Activated naive CD4-positive, alpha-beta T cell treated with anti-CD3 and anti-CD28 coated beads, Interleukin-2, amount 50 U/mL, for 72 hours (primary cell): Measurements from ENCODE around the gene SLC39A11. TPM values are rescaled to one million over a fixed set of nuclear protein-coding genes. Genes with fewer than 3 reads are reported as not detected.
A peak's percentile ranks its signal among the peaks of the same experiment; 100 is the strongest.

Source experiments
- ATAC-seq, 2 donors: fragments of 150-1000 bp; cut with Tn5 transposase; 2 replicates each; pipeline ENCODE4 v1.10.0; 2021; ENCODE audit warnings: mild to moderate bottlenecking in 2 of 2, moderate library complexity in 2 of 2
- DNase-seq, 2 donors: peaks; one replicate each; pipeline ENCODE4 v3.0.0; 2021 to 2022; ENCODE audit warnings: low spot score in 2 of 2
- H3K27ac Mint-ChIP-seq, 2 donors: one replicate each; pipeline ENCODE4 v1.8.0; 2022; ENCODE audit warnings: mild to moderate bottlenecking in 2 of 2, mixed read lengths in 2 of 2
- H3K36me3 Mint-ChIP-seq, 2 donors: one replicate each; pipeline ENCODE4 v1.8.0; 2022; ENCODE audit warnings: mixed read lengths in 2 of 2
- H3K9me3 Mint-ChIP-seq, 2 donors: one replicate each; pipeline ENCODE4 v1.8.0; 2022; ENCODE audit warnings: mixed read lengths in 2 of 2
- total RNA-seq, 2 donors: library from RNA; stranded (reverse); gene quantifications; one replicate each; pipeline ENCODE4 v1.2.3, GENCODE V29; 2022

Gene SLC39A11
- total RNA-seq, 2 donors from 2014 or later: 14.8 to 17.7 TPM

GRCh38 chr17:72691017-72691416, 401.5 kb downstream of the SLC39A11 start:
- H3K36me3 Mint-ChIP-seq: no peaks in the 10 kb centered on the region
- no peak overlapping the region for H3K27ac Mint-ChIP-seq
- no peaks in the 10 kb centered on the region for H3K9me3 Mint-ChIP-seq
- no peak for ATAC-seq
- no peak for DNase-seq

DNA sequence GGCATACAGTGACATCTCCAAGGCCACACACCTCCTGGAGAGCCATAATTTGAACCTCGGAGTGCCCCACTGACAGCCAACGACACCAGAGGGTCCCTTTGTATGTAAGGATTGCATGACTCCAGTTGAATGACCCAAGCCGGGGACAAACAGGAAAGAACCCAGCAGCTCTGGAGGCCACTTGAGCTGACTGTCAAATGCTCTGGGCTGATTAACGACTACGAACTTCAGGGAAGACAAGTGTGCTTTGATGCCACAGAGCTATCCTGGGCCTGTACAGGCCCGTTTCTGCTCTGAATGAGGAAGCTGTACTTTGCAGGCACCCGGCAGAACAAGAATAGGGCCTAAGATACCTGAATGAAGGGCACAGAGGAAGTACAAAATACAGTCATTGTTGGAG, 404.6 kb downstream of the SLC39A11 start:
- ATAC-seq (no peak), DNase-seq (no peak)
- Mint-ChIP-seq H3K27ac (no peak overlapping the region), H3K9me3 (no peaks in the 10 kb centered on the region), H3K36me3 (no peaks in the 10 kb centered on the region)

GRCh38 chr17:72684405-72685020, 408.0 kb downstream of the SLC39A11 start:
- peak overlapping the region in 1 of 2 donors; percentile 68 for H3K27ac Mint-ChIP-seq
- H3K9me3 Mint-ChIP-seq: peaks cover 0 to 5% of the 10 kb centered on the region in 2 donors
- peaks cover 6 to 8% of the 10 kb centered on the region in 2 donors for H3K36me3 Mint-ChIP-seq
- ATAC-seq (no peak), DNase-seq (no peak)

- Mint-ChIP-seq H3K36me3 (peaks cover 6 to 8% of the 10 kb centered on the region in 2 donors), H3K27ac (peak overlapping the region in 1 of 2 donors; percentile 68), H3K9me3 (peaks cover 0 to 8% of the 10 kb centered on the region in 2 donors)
- DNase-seq: no peak
- ATAC-seq: no peak
These were observed 408.7 kb downstream of the SLC39A11 start for GRCh38 chr17:72683506-72684404.

- Mint-ChIP-seq H3K27ac (no peak overlapping the region), H3K36me3 (peaks cover 6 to 8% of the 10 kb centered on the region in 2 donors), H3K9me3 (peaks cover 0 to 10% of the 10 kb centered on the region in 2 donors)
- DNase-seq (no peak), ATAC-seq (no peak)
These were observed 409.9 kb downstream of the SLC39A11 start for GRCh38 chr17:72682605-72683004.

DNA sequence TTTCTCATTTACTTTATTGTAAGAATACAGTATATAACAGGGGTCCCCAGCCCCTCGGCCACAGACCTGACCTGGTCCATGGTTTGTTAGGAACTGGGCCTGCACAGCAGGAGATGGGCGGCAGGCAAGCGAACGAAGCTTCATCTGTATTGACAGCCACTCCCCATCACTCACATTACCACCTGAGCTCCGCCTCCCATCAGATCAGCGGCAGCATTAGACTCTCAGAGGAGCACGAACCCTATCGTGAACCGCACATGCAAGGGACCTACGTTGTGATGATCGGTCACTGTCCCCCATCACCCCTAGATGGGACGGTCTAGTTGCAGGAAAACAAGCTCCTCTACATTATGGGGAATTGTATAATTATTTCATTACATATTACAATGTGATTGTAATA, 410.6 kb downstream of the SLC39A11 start:
- peaks cover 6 to 8% of the 10 kb centered on the region in 2 donors for H3K36me3 Mint-ChIP-seq
- no peak for DNase-seq
- H3K27ac Mint-ChIP-seq: no peak overlapping the region
- peaks cover 0 to 10% of the 10 kb centered on the region in 2 donors for H3K9me3 Mint-ChIP-seq
- no peak for ATAC-seq

DNA sequence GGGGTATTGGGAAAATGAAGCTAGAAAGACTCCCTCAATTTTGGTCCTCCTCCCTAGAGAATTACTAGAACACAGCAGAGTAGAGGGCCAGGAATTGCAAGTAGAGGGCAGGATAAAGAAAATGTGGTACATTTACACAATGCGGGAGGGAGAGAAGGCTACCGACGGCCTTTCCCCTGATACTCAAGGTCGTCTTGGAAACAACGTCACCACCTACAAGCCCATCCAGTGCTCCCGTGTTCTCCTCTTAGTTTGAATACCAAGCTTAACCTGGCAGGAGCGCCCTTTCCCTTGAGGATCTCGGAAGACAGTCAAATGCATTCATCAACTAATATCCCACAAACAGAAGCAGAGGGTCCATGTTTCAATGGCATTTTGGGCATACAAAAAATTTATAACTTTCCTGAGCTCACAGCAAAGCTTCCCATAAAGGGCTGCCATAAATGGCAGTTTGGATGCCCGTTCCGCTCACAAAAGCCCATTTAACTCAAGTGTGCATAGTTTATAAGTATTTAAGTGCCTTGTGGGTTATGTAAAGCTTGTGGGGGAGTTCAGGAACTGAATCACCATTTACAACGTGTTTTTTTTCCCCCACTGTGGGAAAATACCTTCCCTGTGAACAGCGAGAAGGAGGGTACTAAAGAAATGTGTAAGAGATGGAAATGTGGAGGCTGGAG, 414.6 kb downstream of the SLC39A11 start:
- ATAC-seq (no peak), DNase-seq (no peak)
- peaks cover 0 to 10% of the 10 kb centered on the region in 2 donors for H3K9me3 Mint-ChIP-seq
- H3K36me3 Mint-ChIP-seq: peaks cover 6 to 8% of the 10 kb centered on the region in 2 donors
- no peak overlapping the region for H3K27ac Mint-ChIP-seq

- Mint-ChIP-seq H3K9me3 (peaks cover 0 to 10% of the 10 kb centered on the region in 2 donors), H3K36me3 (peaks cover 6 to 8% of the 10 kb centered on the region in 2 donors), H3K27ac (no peak overlapping the region)
- no peak for ATAC-seq
- DNase-seq: no peak
These were observed 415.4 kb downstream of the SLC39A11 start for GRCh38 chr17:72677108-72677507.

- ATAC-seq (no peak), DNase-seq (no peak)
- H3K36me3 Mint-ChIP-seq: no peaks in the 10 kb centered on the region
- H3K9me3 Mint-ChIP-seq: no peaks in the 10 kb centered on the region
- no peak overlapping the region for H3K27ac Mint-ChIP-seq
These were observed 419.8 kb downstream of the SLC39A11 start for GRCh38 chr17:72672729-72673128.

GRCh38 chr17:72671016-72671415, 421.5 kb downstream of the SLC39A11 start:
- ATAC-seq (no peak), DNase-seq (no peak)
- Mint-ChIP-seq H3K36me3 (no peaks in the 10 kb centered on the region), H3K27ac (no peak overlapping the region), H3K9me3 (no peaks in the 10 kb centered on the region)

DNA sequence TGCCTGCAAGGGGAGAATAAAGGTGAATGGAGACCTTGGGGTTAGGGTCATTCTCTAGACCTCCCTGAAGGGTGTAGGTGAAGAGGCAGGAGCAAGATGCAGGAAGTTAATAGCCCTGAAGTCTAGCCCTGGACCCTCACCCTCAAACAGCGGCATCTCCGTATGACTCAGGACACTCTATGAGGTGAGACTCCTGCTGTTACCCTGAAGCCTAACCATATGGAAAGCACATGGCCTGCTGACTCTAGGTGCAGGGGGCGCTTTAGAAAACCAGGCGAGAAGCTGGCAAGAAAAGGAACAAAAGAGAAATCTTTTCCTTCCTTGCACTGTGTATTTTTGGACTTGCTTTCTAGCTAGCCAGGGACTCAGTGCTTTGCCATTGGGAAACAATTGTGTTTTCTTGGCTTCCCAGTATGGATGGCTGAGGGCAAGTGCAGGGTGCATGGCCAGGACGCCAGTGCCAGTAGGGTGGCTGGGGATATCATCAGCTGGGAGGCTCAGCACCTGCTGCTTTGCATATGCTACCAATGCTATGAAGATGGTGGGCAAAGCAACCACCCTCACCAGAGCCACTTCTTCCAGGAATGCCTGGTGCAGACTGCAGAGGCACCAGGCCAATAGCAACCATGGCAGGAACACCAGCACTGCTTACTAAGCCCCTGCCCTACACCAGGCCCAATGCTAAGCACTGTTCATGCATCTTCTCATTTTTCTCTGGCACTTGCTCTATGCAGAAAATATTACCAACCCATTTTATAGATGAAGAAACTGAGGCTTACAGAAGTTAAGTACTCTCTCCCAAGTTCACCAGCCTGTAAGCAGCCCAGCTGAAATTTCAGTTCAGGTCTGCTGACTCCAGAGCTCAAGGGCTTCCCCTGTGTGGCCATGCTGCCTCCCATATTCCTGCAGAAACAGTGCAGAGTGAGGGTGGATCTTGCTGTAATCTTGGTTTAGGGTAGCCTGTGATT, 425.1 kb downstream of the SLC39A11 start:
- no peak for ATAC-seq
- no peak overlapping the region for H3K27ac Mint-ChIP-seq
- no peaks in the 10 kb centered on the region for H3K9me3 Mint-ChIP-seq
- H3K36me3 Mint-ChIP-seq: no peaks in the 10 kb centered on the region
- no peak for DNase-seq

DNA sequence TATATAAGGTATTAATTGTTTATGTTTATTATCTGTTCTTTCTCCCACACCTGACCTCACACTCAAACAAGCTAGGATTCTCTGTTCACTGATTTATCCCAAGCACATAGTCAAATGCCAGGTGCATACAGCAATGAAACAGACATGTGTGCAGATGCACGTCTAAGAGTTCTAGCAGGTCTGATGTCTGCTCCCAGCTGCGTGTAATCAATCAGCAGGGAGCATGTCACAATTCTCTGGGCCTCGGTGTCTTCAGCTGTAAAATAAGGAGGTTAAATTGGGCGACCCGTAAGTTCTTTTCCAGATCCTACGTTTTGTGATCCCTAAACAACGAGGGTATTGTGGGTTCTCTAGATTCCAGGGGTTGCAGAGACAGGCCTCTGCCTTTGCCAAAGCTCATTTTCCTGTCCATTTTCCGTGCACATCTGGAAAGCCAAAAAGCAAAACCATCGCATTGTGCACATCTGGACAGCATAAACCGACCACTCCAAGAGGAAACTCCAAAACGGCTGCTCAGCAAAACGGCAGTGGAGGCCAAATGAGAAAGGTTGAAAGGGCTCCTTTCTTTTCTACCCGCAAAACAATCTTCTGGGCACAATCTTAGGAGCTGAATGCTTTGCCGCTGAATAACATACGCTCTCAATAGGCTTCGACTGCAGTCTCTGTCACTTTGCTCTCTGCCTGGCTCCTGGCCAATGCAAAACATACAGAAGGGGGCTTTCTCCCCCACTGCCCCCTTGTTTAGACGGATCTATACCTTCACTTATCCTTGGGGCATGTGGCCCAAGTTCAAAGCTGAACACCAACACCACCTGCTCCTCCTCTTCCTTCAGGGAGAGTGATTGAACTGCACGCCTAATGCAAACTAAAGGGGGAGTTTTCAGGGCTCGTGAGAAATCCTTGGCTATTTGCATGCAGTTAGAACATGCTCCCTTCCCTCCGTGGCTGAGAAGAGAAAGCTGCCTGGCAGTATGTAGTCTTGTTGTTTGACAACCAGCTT, 426.3 kb downstream of the SLC39A11 start:
- Mint-ChIP-seq H3K27ac (no peak overlapping the region), H3K36me3 (no peaks in the 10 kb centered on the region), H3K9me3 (no peaks in the 10 kb centered on the region)
- DNase-seq (no peak), ATAC-seq (no peak)

DNA sequence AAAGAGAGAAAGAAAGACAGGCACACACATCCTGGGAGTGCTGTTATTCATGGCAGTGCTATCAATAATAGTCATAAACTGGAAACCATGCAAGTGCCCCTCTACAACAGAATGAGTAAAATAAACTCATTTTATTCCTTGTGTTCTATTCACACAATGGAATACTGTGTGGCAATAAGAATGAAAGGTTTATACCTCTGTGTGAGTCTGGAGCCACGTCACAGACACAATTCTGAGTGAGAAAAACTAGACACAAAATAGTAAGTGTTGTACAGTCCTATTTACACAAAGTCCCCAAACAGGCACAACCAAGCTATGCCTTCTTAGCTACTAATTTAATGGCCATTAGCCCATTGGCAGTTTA, 429.7 kb downstream of the SLC39A11 start:
- ATAC-seq (no peak), DNase-seq (no peak)
- no peak overlapping the region for H3K27ac Mint-ChIP-seq
- H3K36me3 Mint-ChIP-seq: no peaks in the 10 kb centered on the region
- H3K9me3 Mint-ChIP-seq: no peaks in the 10 kb centered on the region

DNA sequence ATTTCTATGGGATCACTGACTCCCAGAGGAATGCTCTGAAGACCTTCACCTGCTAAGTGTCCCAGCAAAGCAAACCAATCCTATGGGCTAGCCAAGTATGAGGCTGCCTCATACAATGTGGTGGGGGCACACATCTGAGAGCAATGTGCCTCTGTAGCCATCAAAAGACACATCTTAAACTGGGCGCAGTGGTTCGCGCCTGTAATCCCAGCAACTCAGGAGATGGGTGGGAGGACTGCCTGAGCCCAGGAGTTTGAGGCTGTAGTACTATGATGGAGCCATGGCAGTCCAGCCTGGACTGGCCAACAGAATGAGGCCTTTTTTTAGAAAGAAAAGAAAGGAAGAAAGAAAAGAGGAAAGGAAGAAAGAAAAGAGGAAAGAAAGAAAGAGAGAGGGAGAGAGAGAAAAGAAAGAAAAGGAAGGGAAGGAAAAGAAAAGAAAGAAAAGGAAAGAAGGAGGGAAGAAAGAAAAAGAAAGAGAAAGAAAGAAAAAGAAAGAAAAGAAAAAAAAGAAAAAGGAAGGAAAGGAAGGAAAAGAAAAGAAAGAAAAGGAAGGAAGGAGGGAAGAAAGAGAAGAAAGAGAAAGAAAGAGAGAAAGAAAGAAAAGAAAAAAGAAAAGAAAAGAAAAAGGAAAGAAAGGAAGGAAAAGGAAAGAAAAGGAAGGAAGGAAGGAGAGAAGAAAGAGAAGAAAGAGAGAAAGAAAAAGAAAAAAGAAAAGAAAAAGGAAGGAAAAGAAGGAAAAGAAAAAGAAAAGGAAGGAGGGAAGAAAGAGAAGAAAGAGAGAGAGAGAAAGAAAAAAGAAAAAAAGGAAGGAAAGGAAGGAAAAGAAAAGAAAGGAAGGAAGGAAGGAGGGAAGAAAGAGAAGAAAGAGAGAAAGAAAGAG, 430.3 kb downstream of the SLC39A11 start:
- Mint-ChIP-seq H3K27ac (peak overlapping the region in 1 of 2 donors; percentile 72), H3K9me3 (no peaks in the 10 kb centered on the region), H3K36me3 (no peaks in the 10 kb centered on the region)
- no peak for DNase-seq
- no peak for ATAC-seq
